Activated naive CD4-positive, alpha-beta T cell treated with anti-CD3 and anti-CD28 coated beads for 36 hours (primary cell): ENCODE results near the gene MBOAT7. TPM values are rescaled to one million over a fixed set of nuclear protein-coding genes. Genes with fewer than 3 reads are reported as not detected.

ENCODE experiments used
- CTCF ChIA-PET: fragments of 350-600 bp; sonication (Branson Sonifier 250); formaldehyde crosslinking; loops from one replicate; lab custom pipeline; 2021; ENCODE audit warnings: antibody characterized with exemption; lab: Charles Lee
- DNase-seq: peaks from one replicate; pipeline ENCODE4 v3.0.0-alpha.2; 2020
- H3K27ac Mint-ChIP-seq: one replicate; pipeline ENCODE4 v1.8.0; 2021; ENCODE audit warnings: mild to moderate bottlenecking, mixed read lengths
- H3K27me3 Mint-ChIP-seq: one replicate; pipeline ENCODE4 v1.8.0; 2021; ENCODE audit warnings: low read depth, mixed read lengths
- H3K36me3 Mint-ChIP-seq: one replicate; pipeline ENCODE4 v1.8.0; 2021; ENCODE audit warnings: low read depth, mixed read lengths
- H3K4me1 Mint-ChIP-seq: one replicate; pipeline ENCODE4 v1.8.0; 2021; ENCODE audit warnings: low read depth, mixed read lengths
- H3K4me3 Mint-ChIP-seq: one replicate; pipeline ENCODE4 v1.8.0; 2021; ENCODE audit warnings: mild to moderate bottlenecking, moderate library complexity, mixed read lengths
- H3K9me3 Mint-ChIP-seq: one replicate; pipeline ENCODE4 v1.8.0; 2021; ENCODE audit warnings: mixed read lengths
- intact Hi-C: fragments of 100-400 bp; cut with micrococcal nuclease; formaldehyde crosslinking; loops from one replicate; pipeline ENCODE4 v1.15.1; 2023
- total RNA-seq, 2 experiments: library from RNA; stranded (reverse); gene quantifications; one replicate each; pipeline ENCODE4 v1.2.3, GENCODE V29; 2021

Gene MBOAT7
- total RNA-seq, 2 experiments from 2014 or later: 33.7 to 36.1 TPM

- H3K36me3 Mint-ChIP-seq: peaks cover 12% of the 10 kb centered on the region
- intact Hi-C loops: loop anchor here (5.0 to 10.0 kb wide), 2 partner anchors 1116 to 1269 kb away; partner anchors contain the start of genes PPP6R1 and UBE2S
- CTCF ChIA-PET: interaction anchor here (0.8 kb wide), 1 partner anchor 1457 kb away, joined by 4 read pairs; no protein-coding TSS in a partner anchor
- no peaks in the 10 kb centered on the region for H3K27me3 Mint-ChIP-seq
- no peaks in the 10 kb centered on the region for H3K9me3 Mint-ChIP-seq
- peak overlapping the region; percentile 81 for H3K27ac Mint-ChIP-seq
- peak overlapping the region; percentile 83 for H3K4me3 Mint-ChIP-seq
- DNase-seq: no peak
- peaks cover 39% of the 10 kb centered on the region for H3K4me1 Mint-ChIP-seq
These were observed 50.7 kb downstream of the MBOAT7 start for GRCh38 chr19:54138489-54139256.

DNA sequence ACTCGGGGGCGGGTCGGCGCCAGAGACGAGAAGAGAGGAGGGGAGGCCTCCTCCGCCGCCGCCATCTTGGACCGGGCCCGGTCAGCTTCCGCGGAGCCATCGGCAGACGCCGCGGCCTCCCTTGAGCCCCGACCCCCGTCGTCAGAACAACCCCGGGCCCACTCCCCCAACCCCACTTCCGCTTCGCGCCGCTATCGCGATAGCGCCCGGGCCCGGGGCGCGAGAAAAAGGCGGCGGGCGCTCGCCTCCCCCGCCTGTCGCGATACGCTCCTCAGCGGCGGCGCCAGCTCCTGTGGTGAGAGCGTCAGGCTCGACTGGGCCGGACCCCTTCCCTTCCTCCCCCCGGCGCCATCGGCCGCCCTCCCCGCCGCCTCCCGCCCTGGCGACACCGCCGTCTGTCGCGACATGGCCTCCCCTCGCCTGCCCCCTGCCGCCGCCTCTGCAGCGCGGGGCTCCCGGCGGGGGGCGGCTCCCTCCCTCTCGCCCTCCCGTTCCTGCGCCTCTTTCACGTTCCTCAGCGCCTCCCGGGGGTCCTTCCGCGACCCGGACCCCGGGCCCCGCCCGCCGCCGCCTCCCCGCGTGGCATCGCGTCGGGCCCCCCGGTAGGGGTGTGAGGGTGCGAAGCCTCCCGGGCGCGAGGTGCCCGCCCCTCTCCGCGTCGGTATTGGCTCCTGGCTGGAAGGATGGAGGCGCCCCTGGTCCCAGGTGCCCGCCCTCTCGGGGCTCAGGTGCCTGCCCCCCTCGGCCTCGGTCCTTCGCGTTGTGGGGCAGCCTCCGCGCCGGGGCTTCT, 51.5 kb downstream of the MBOAT7 start, which contains the start of gene CNOT3:
TSS of gene CNOT3 (plus strand) at position 64 of the 790 bp plus-strand sequence. CDS start 5,217 bp downstream, outside the sequence.
- Mint-ChIP-seq H3K27me3 (no peaks in the 10 kb centered on the region), H3K36me3 (peaks cover 7% of the 10 kb centered on the region), H3K4me3 (peak within 1 kb of the TSS; percentile 83), H3K9me3 (no peaks in the 10 kb centered on the region), H3K27ac (peak within 1 kb of the TSS; percentile 89), H3K4me1 (peaks cover 39% of the 10 kb centered on the region)
- peak; percentile 41 for DNase-seq
- CTCF ChIA-PET: interaction anchor here (1.2 to 1.7 kb wide), 3 partner anchors 20 to 51 kb away, joined by 3 to 4 read pairs (median 3); partner anchors contain the start of gene MBOAT7
- intact Hi-C loops: loop anchor here (1.0 to 10.0 kb wide), 9 partner anchors 21 to 1269 kb away; partner anchors contain the start of genes LENG1, LENG8, MYADM and NDUFA3

DNA sequence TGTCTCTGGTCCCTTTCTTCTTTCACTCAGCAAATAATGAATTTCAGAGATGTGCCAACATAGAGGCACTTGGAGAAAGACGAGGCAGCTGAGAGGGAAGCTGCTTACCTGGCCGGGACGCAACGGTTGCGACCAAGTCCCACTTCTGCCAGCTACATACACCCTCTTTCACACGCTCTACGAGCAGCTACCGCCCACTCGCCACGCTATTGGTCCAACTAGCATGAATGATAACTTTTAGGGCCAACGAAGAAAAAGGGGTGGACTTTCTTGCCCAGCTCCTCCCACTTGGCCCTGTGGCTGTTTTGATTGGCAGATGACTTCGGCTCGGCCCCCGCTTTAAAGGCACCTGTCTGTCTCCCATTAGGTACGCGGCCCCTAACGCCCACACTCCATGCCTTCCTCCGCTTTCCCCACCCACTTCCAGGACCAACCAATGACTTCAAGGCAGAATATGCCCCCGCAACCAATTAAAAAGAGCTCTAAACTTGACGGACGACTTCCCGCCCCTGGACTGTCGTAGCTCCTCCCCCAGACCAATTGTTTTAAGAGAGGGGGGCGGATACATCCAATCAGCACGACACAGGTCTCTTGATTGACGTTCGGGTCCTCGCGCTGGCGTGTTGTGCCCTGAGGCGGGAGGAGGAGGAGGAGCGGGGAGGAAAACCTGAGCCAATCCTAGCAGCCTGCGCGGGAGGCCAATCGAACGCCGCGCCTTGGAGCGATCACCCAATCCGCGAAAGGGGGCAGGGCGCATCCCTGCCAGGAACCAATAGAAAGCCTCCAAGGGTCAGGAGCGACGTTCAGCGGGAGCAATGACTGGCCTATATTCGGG, 52.3 kb downstream of the MBOAT7 start:
- CTCF ChIA-PET: interaction anchor here (0.6 to 1.7 kb wide), 5 partner anchors 21 to 166 kb away, joined by 3 to 4 read pairs (median 3); partner anchors contain the start of gene MBOAT7
- peak overlapping the region; percentile 89 for H3K27ac Mint-ChIP-seq
- peak; percentile 100 for DNase-seq
- peaks cover 37% of the 10 kb centered on the region for H3K4me1 Mint-ChIP-seq
- peak overlapping the region; percentile 83 for H3K4me3 Mint-ChIP-seq
- H3K27me3 Mint-ChIP-seq: no peaks in the 10 kb centered on the region
- H3K36me3 Mint-ChIP-seq: peaks cover 3% of the 10 kb centered on the region
- H3K9me3 Mint-ChIP-seq: no peaks in the 10 kb centered on the region
- intact Hi-C loops: loop anchor here (1.0 to 10.0 kb wide), 9 partner anchors 22 to 1270 kb away; partner anchors contain the start of genes LENG1, LENG8, MYADM and NDUFA3

DNA sequence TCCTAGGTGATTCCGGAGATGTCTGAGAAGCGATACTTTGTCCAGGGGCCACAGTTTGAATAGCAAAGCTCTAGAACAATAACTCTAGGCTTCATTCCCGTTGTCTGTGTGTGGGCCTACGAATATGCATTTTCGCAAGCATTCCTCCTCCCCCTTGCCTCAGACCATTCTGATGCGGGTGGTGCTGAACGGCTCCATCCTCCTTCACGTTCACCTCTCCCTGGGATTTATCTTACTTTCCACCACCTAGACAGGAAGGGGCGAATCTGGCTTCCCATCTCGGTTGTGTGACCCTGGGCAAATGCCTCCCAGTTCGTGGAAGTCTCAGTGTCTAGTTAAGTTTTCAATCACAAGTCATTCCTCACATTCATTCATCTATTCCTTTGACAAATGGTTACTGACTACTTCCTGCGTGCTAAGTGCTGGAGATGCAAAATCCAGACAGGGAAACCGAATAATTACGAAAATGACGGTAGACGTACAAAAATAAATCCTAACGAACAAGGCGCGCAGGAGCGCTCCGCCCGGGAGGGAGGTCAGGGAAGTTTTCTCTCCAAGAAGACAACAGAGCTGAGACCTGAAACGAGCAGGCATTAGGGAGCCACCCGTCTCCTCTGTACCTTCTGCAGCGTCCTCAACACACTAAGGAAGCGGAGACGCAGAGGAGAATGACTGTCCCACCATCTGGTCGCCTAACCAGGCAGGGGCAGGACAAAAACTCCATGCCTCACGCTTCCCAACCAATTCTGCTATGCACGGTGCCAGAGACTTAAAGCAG, 53.1 kb downstream of the MBOAT7 start:
- peak; percentile 21 for DNase-seq
- CTCF ChIA-PET: interaction anchor here (1.3 to 1.7 kb wide), 2 partner anchors 34 to 53 kb away, joined by 3 to 4 read pairs; partner anchors contain the start of gene MBOAT7
- Mint-ChIP-seq H3K36me3 (peaks cover 3% of the 10 kb centered on the region), H3K4me3 (peak overlapping the region; percentile 83), H3K4me1 (peaks cover 35% of the 10 kb centered on the region), H3K27me3 (no peaks in the 10 kb centered on the region), H3K27ac (no peak overlapping the region), H3K9me3 (no peaks in the 10 kb centered on the region)
- intact Hi-C loops: loop anchor here (5.0 to 10.0 kb wide), 2 partner anchors 1119 to 1271 kb away; partner anchors contain the start of genes PPP6R1 and UBE2S

GRCh38 chr19:54133957-54134590, 55.3 kb downstream of the MBOAT7 start:
- Mint-ChIP-seq H3K27ac (peak overlapping the region; percentile 14), H3K27me3 (no peaks in the 10 kb centered on the region), H3K4me3 (no peak overlapping the region), H3K36me3 (peaks cover 8% of the 10 kb centered on the region), H3K4me1 (peaks cover 19% of the 10 kb centered on the region), H3K9me3 (no peaks in the 10 kb centered on the region)
- no peak for DNase-seq
- intact Hi-C loops: loop anchor here (10.0 kb wide), 1 partner anchor 1121 kb away; the partner anchor contains the start of gene PPP6R1
- CTCF ChIA-PET: no interaction called here

GRCh38 chr19:54133312-54133956, 55.9 kb downstream of the MBOAT7 start:
- Mint-ChIP-seq H3K27ac (no peak overlapping the region), H3K36me3 (peaks cover 6% of the 10 kb centered on the region), H3K9me3 (no peaks in the 10 kb centered on the region), H3K27me3 (no peaks in the 10 kb centered on the region), H3K4me3 (no peak overlapping the region), H3K4me1 (peaks cover 14% of the 10 kb centered on the region)
- no peak for DNase-seq
- intact Hi-C loops: loop anchor here (10.0 kb wide), 1 partner anchor 1121 kb away; the partner anchor contains the start of gene PPP6R1
- CTCF ChIA-PET: no interaction called here

DNA sequence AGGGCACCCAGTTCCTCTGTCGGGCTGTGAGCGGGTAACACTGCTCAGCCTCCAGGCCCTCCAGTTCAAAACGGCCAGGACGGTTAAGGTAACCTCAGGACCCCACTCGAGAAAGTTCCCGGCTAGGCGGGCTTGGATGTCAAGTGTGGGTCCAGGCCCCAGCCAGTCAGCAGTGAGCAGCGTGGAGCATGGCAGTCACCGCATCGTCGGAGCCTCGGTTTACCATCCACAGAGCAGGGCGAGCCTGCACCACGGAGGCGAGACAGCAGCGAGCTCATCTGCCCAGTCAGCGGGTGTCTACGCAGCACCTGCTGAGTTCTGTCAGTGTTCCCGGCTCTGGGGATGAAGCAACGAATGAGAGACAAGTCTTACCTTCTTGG, 59.8 kb downstream of the MBOAT7 start:
- peaks cover 15% of the 10 kb centered on the region for H3K36me3 Mint-ChIP-seq
- no peak for DNase-seq
- no peak overlapping the region for H3K4me3 Mint-ChIP-seq
- CTCF ChIA-PET: no interaction called here
- no peak overlapping the region for H3K27ac Mint-ChIP-seq
- intact Hi-C loops: no loop called here
- no peaks in the 10 kb centered on the region for H3K9me3 Mint-ChIP-seq
- H3K27me3 Mint-ChIP-seq: no peaks in the 10 kb centered on the region
- peaks cover 5% of the 10 kb centered on the region for H3K4me1 Mint-ChIP-seq

- H3K27me3 Mint-ChIP-seq: no peaks in the 10 kb centered on the region
- intact Hi-C loops: no loop called here
- H3K4me1 Mint-ChIP-seq: no peaks in the 10 kb centered on the region
- CTCF ChIA-PET: no interaction called here
- H3K27ac Mint-ChIP-seq: no peak overlapping the region
- H3K9me3 Mint-ChIP-seq: no peaks in the 10 kb centered on the region
- no peak for DNase-seq
- no peak overlapping the region for H3K4me3 Mint-ChIP-seq
- peaks cover 15% of the 10 kb centered on the region for H3K36me3 Mint-ChIP-seq
These were observed 60.4 kb downstream of the MBOAT7 start for GRCh38 chr19:54128796-54129616.

DNA sequence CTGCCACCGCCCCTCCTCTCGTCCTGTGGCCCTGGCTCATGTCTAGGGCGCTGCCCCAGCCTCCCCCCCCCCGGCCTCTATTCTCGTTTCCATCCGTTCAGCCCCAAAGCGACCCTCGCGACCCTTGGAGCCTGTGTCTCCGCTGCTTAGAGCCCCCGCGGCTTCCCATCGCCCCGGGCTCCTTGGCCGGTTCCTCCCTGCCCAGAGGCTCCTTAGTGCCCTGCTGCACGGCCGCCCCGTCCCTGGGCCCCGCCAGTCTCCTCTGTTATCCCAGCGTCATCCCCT, 61.0 kb downstream of the MBOAT7 start:
- H3K36me3 Mint-ChIP-seq: peaks cover 17% of the 10 kb centered on the region
- intact Hi-C loops: no loop called here

More for the DNA sequence above, 61.0 kb downstream of the MBOAT7 start:
- H3K4me1 Mint-ChIP-seq: no peaks in the 10 kb centered on the region
- no peaks in the 10 kb centered on the region for H3K27me3 Mint-ChIP-seq
- no peak overlapping the region for H3K27ac Mint-ChIP-seq
- CTCF ChIA-PET: no interaction called here
- no peak for DNase-seq
- H3K9me3 Mint-ChIP-seq: no peaks in the 10 kb centered on the region
- no peak overlapping the region for H3K4me3 Mint-ChIP-seq
